Right lobe of liver (tissue), 4 donors: Measurements from ENCODE around the gene EYA2.

Source experiments
- POLR2A ChIP-seq: fragments of 450-650 bp; IDR thresholded peaks from one replicate; pipeline ENCODE4 v1.6.1; 2017; ENCODE audit warnings: antibody characterized with exemption, mild to moderate bottlenecking
- TF ChIP-seq, protein P1 (sequence below), 4 donors: fragments of 200-600 bp in 3 of 4; fragments of 450-650 bp in 1 of 4; IDR thresholded peaks; one replicate each; pipeline versions ENCODE4 v1.5.1 to v1.8.0; 2016 to 2022; ENCODE audit warnings: antibody characterized with exemption in 4 of 4, mild to moderate bottlenecking in 2 of 4
- donor health status: DM: no; HTN: no; CAD: no.
- donor health status: DM: no; HTN: no; CAD: no.
- donor health status: DM: no; HTN: yes; CAD: no.

GRCh38 chr20:47049771-47050170 is 155.1 kb downstream of the EYA2 start:
- TF ChIP-seq, protein P1, sequence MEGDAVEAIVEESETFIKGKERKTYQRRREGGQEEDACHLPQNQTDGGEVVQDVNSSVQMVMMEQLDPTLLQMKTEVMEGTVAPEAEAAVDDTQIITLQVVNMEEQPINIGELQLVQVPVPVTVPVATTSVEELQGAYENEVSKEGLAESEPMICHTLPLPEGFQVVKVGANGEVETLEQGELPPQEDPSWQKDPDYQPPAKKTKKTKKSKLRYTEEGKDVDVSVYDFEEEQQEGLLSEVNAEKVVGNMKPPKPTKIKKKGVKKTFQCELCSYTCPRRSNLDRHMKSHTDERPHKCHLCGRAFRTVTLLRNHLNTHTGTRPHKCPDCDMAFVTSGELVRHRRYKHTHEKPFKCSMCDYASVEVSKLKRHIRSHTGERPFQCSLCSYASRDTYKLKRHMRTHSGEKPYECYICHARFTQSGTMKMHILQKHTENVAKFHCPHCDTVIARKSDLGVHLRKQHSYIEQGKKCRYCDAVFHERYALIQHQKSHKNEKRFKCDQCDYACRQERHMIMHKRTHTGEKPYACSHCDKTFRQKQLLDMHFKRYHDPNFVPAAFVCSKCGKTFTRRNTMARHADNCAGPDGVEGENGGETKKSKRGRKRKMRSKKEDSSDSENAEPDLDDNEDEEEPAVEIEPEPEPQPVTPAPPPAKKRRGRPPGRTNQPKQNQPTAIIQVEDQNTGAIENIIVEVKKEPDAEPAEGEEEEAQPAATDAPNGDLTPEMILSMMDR (IDR thresholded peaks at IDR 0.05), result no peak
- no peak for TF ChIP-seq POLR2A
